ENCODE measurements around the gene B3GAT2.
A peak's percentile ranks its signal among the peaks of the same experiment; 100 is the strongest.

Gene B3GAT2

GRCh38 chr6:70956191-70956450 is 739 bp downstream of the B3GAT2 start (continued):
- TF ChIP-seq ELK4 (IDR thresholded peaks at IDR 0.05; ENCODE audit: borderline replicate concordance, low read depth, low read length) (no peak), ZNF24 (tag by site-specific recombination; IDR thresholded peaks at IDR 0.05) (no peak), KLF9 (tag by site-specific recombination; IDR thresholded peaks at IDR 0.05; ENCODE audit: low read depth) (peak; percentile 24), ZNF560 (tag by site-specific recombination; IDR thresholded peaks at IDR 0.05; ENCODE audit: borderline replicate concordance) (no peak), ZNF398 (tag by site-specific recombination; IDR thresholded peaks at IDR 0.05) (peak; percentile 20; the same call in 1 of the 2 replicates)

- Histone ChIP-seq H3K27ac (ENCODE audit: extremely low read depth, low read depth, low read length) (no peak overlapping the region; the same call in 1 of the 2 replicates), H3K9me3 (ENCODE audit: control insufficient read depth, insufficient read depth, low read depth, low read length) (no peaks in the 10 kb centered on the region), H3K4me1 (ENCODE audit: control insufficient read depth, insufficient read depth, low read length) (no peaks in the 10 kb centered on the region), H3K36me3 (ENCODE audit: control insufficient read depth in 2 of 2, insufficient read depth in 1 of 2, low read length in 2 of 2) (no peaks in the 10 kb centered on the region), H3K4me3 (ENCODE audit: low read depth, low read length) (peak overlapping the region; percentile 57)
- CTCF ChIA-PET = interaction anchor here (0.6 to 3.8 kb wide), 46 partner anchors 13 to 1401 kb away, joined by 3 to 33 read pairs (median 3); no protein-coding TSS in a partner anchor
- POLR2A ChIA-PET = interaction anchor here (0.6 to 1.2 kb wide), 3 partner anchors 14 to 734 kb away, joined by 3 read pairs; no protein-coding TSS in a partner anchor
- TF ChIP-seq ZNF26 (tag by site-specific recombination; IDR thresholded peaks at IDR 0.05) (no peak), KLF8 (tag by site-specific recombination; IDR thresholded peaks at IDR 0.05) (peak; percentile 18; the same call in 1 of the 2 replicates), KLF7 (tag by site-specific recombination; IDR thresholded peaks at IDR 0.05; ENCODE audit: borderline replicate concordance) (no peak), ZNF239 (tag by site-specific recombination; IDR thresholded peaks at IDR 0.05) (no peak), ELK4 (IDR thresholded peaks at IDR 0.05; ENCODE audit: borderline replicate concordance, low read depth, low read length) (no peak), INSM2 (tag by site-specific recombination; IDR thresholded peaks at IDR 0.05) (0 out of 2 replicates have a peak, but pooled peaks have one; percentile 6), ZNF549 (tag by site-specific recombination; IDR thresholded peaks at IDR 0.05) (peak; percentile 33; the same call in 1 of the 2 replicates), ZSCAN30 (tag by site-specific recombination; IDR thresholded peaks at IDR 0.05) (peak; percentile 84), ZNF501 (tag by site-specific recombination; IDR thresholded peaks at IDR 0.05) (peak; percentile 64; the same call in 1 of the 2 replicates), ZBTB48 (tag by site-specific recombination; IDR thresholded peaks at IDR 0.05) (no peak), ZNF280D (tag by site-specific recombination; IDR thresholded peaks at IDR 0.05) (no peak), ZNF394 (tag by site-specific recombination; IDR thresholded peaks at IDR 0.05; ENCODE audit: borderline replicate concordance) (no peak), PBX3 (CRISPR knock-in tag; IDR thresholded peaks at IDR 0.05) (peak; percentile 96), PRDM4 (tag by site-specific recombination; IDR thresholded peaks at IDR 0.05) (no peak)
These were observed 1.2 kb downstream of the B3GAT2 start for GRCh38 chr6:70955441-70956190.
